GM12878 (cell line): ENCODE results near the gene VPS29. TPM values are rescaled to one million over a fixed set of nuclear protein-coding genes. Genes with fewer than 3 reads are reported as not detected.

Source experiments
- ATAC-seq: fragments of 200-7000 bp; cut with Tn5 transposase; 3 replicates; pipeline ENCODE4 v1.9.1; 2020; ENCODE audit warnings: mild to moderate bottlenecking, moderate library complexity
- BruUV-seq: library from RNA; stranded (reverse); fragments of 400-500 nt; replicated peaks from 2 replicates; lab custom pipeline; 2021; lab: Mats Ljungman, UMichigan
- CTCF ChIA-PET: fragments of 300-600 bp; sonication (Branson Sonifier 250); formaldehyde crosslinking; extraction: SDS; loops from one replicate; lab custom pipeline; 2021; ENCODE audit warnings: inconsistent platforms; lab: Yijun Ruan, JAX
- POLR2A ChIA-PET: fragments of 350-600 bp; formaldehyde crosslinking; extraction: SDS; loops from one replicate; lab custom pipeline; 2021; ENCODE audit warnings: inconsistent platforms; lab: Charles Lee
- RAD21 ChIA-PET: fragments of 300-600 bp; sonication (Branson Sonifier 250); formaldehyde crosslinking; loops from one replicate; lab custom pipeline; 2023; ENCODE audit warnings: antibody characterized with exemption; ENCODE audit not compliant: unreplicated experiment; lab: Charles Lee
- SMC1A ChIA-PET: fragments of 300-600 bp; sonication (Branson Sonifier 250); formaldehyde crosslinking; loops from one replicate; lab custom pipeline; 2023; ENCODE audit not compliant: unreplicated experiment, uncharacterized antibody; lab: Charles Lee
- DNase-seq: peaks from one replicate; pipeline ENCODE4 v3.0.0-alpha.2; 2011; ENCODE audit warnings: low read depth, low spot score
- FAIRE-seq: peaks from 3 replicates; lab custom pipeline; 2011; peaks lifted over from hg19 to GRCh38; lab: Jason Lieb, UNC
- H2AFZ ChIP-seq: 2 replicates; pipeline ENCODE4 v1.6.0; 2011; ENCODE audit warnings: low read depth, low read length, control low read depth; ENCODE audit not compliant: control insufficient read depth
- H3K27ac ChIP-seq: 2 replicates; pipeline ENCODE4 v1.5.1; 2011; ENCODE audit warnings: control low read depth; ENCODE audit not compliant: control insufficient read depth, insufficient read depth
- H3K27me3 ChIP-seq, 2 experiments: replicated peaks in 1 of 2; 2 replicates each; pipeline versions ENCODE4 v1.6.0 to v1.6.1; 2011; ENCODE audit warnings: low read length in 1 of 2; ENCODE audit not compliant: control insufficient read depth in 2 of 2, insufficient read depth in 2 of 2
- H3K36me3 ChIP-seq, 2 experiments: 2 replicates each; pipeline ENCODE4 v1.5.1; 2011; ENCODE audit warnings: low read length in 1 of 2; ENCODE audit not compliant: control insufficient read depth in 2 of 2, insufficient read depth in 2 of 2
- H3K4me1 ChIP-seq: 2 replicates; pipeline ENCODE4 v1.6.1; 2011; ENCODE audit warnings: mild to moderate bottlenecking, low read length, moderate library complexity, mixed read lengths; ENCODE audit not compliant: control insufficient read depth, insufficient read depth
- H3K4me2 ChIP-seq: 2 replicates; pipeline ENCODE4 v1.6.0; 2011; ENCODE audit warnings: control low read depth; ENCODE audit not compliant: control insufficient read depth, insufficient read depth
- H3K4me3 ChIP-seq: fragments of 200-600 bp; sonication (generic); 2 replicates; pipeline ENCODE4 v1.5.1; 2016
- H3K79me2 ChIP-seq: 2 replicates; pipeline ENCODE4 v1.6.0; 2011; ENCODE audit warnings: low read length; ENCODE audit not compliant: control insufficient read depth, insufficient read depth
- H3K9ac ChIP-seq: 2 replicates; pipeline ENCODE4 v1.8.0; 2011; ENCODE audit warnings: low read length, control low read depth, mixed read lengths; ENCODE audit not compliant: control insufficient read depth, insufficient read depth
- H3K9me3 ChIP-seq: replicated peaks from 3 replicates; pipeline ENCODE4 v1.5.1; 2011; ENCODE audit warnings: mild to moderate bottlenecking, low read length; ENCODE audit not compliant: control insufficient read depth, insufficient read depth
- H4K20me1 ChIP-seq: 2 replicates; pipeline ENCODE4 v1.6.0; 2011; ENCODE audit not compliant: control insufficient read depth, insufficient read depth
- CBFB ChIP-seq: IDR thresholded peaks from 2 replicates; pipeline ENCODE4 v1.6.1; 2016; ENCODE audit warnings: antibody characterized with exemption, low read depth
- HCFC1 ChIP-seq: fragments of 150-350 bp; IDR thresholded peaks from 2 replicates; pipeline ENCODE4 v1.6.1; 2014; ENCODE audit warnings: low read length
- NBN ChIP-seq: fragments of 450-650 bp; IDR thresholded peaks from 2 replicates; pipeline ENCODE4 v1.6.1; 2016
- NFXL1 ChIP-seq: fragments of 450-650 bp; IDR thresholded peaks from 2 replicates; pipeline ENCODE4 v1.6.1; 2017; ENCODE audit warnings: antibody characterized with exemption, mild to moderate bottlenecking, borderline replicate concordance
- NKRF ChIP-seq: fragments of 450-650 bp; conservative IDR thresholded peaks from 2 replicates; pipeline ENCODE4 v1.6.1; 2017; ENCODE audit warnings: mild to moderate bottlenecking, moderate library complexity
- NRF1 ChIP-seq: conservative IDR thresholded peaks from 2 replicates; pipeline ENCODE4 v1.6.1; 2011; ENCODE audit warnings: mild to moderate bottlenecking, low read depth, low read length, improper control_type of control experiment
- RAD51 ChIP-seq: fragments of 450-650 bp; IDR thresholded peaks from 2 replicates; pipeline ENCODE4 v1.6.1; 2016; ENCODE audit warnings: moderate library complexity, mild to moderate bottlenecking, inconsistent platforms
- RCOR1 ChIP-seq: conservative IDR thresholded peaks from 2 replicates; pipeline ENCODE4 v1.6.1; 2012; ENCODE audit warnings: low read depth, low read length, improper control_type of control experiment
- RFX5 ChIP-seq: IDR thresholded peaks from 2 replicates; pipeline ENCODE4 v1.6.1; 2011; ENCODE audit warnings: low read depth, low read length, improper control_type of control experiment
- SKIL ChIP-seq: fragments of 450-650 bp; IDR thresholded peaks from 2 replicates; pipeline ENCODE4 v1.6.1; 2017; ENCODE audit warnings: mild to moderate bottlenecking, low read depth, inconsistent platforms; ENCODE audit not compliant: poor library complexity, severe bottlenecking
- ZNF207 ChIP-seq: fragments of 450-650 bp; IDR thresholded peaks from 2 replicates; pipeline ENCODE4 v1.6.1; 2014; ENCODE audit warnings: antibody characterized with exemption, mild to moderate bottlenecking, borderline replicate concordance
- WGBS: methylation state at CpG from one replicate; pipeline ENCODE4 v1.1.6; 2016; ENCODE audit warnings: low lambda C conversion rate; ENCODE audit not compliant: insufficient replicate concordance, insufficient coverage; ENCODE audit errors: missing lambda C conversion rate; 5-methylcytosine and 5-hydroxymethylcytosine counted together
- in situ Hi-C: fragments of 300-500 bp; cut with MboI; formaldehyde crosslinking; loops from 9 replicates; pipeline ENCODE4 v1.14.3; 2018; ENCODE audit warnings: mixed read lengths
- intact Hi-C: fragments of 100-400 bp; cut with micrococcal nuclease; formaldehyde crosslinking; loops from one replicate; pipeline ENCODE4 v1.14.2; 2022; ENCODE audit not compliant: unreplicated experiment
- polyA plus RNA-seq, 11 experiments: library from polyadenylated mRNA; depleted of rRNA in 4 of 11; unstranded in 6 of 11; stranded (reverse) in 5 of 11; fragments of >200 nt; fragmentation: Nextera tagmentation in 4 of 11; fragmentation: Illumina TruSeq in 1 of 11; extraction: Ambion mirVana in 4 of 11; extraction: Trizol in 1 of 11; gene quantifications; 1 replicate in 1 of 11; 2 replicates in 10 of 11; pipeline versions ENCODE4 v1.2.1 to v1.2.3, GENCODE V29; 2011 to 2016; ENCODE audit warnings: inconsistent platforms in 2 of 11, missing spikeins in 2 of 11, low read depth in 1 of 11
- total RNA-seq, 4 experiments: library from RNA; depleted of rRNA in 3 of 4; stranded (reverse); fragments of >200 nt in 3 of 4; fragmentation: Illumina TruSeq in 1 of 4; extraction: Trizol in 1 of 4; gene quantifications; 2 replicates each; pipeline versions ENCODE4 v1.2.1 to v1.2.3, GENCODE V29; 2013 to 2021

Gene VPS29
- total and polyA plus RNA-seq, 10 of the 15 experiments (the other 5 are each of a cell fraction or from before 2014, with no cell fraction given): 65.3 to 405 (median 206) TPM

DNA sequence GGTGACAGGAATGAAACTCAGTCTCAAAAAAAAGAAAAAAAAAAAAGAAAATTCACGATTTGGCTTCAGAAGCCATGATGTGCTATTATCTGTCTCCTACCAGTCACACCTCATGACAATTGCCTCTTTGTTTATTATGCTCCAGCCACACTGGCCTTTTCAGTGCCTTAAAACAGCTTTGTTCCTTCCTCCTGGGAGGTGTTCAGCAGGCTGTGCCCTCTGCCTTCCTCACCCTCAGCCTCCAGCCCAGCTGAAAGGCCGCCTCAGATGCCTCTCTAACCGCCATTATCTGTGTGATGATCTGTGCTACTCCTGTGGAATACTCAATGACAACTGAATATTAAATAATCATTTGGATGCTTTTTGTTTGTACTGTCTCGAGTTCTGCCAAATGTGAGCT is 43.2 kb downstream of the VPS29 start:
- Histone ChIP-seq H3K4me1 (peaks cover 17% of the 10 kb centered on the region), H3K27ac (no peak overlapping the region), H3K4me3 (no peak overlapping the region), H3K27me3 (no peaks in the 10 kb centered on the region), H3K79me2 (no peaks in the 10 kb centered on the region), H3K9me3 (no peaks in the 10 kb centered on the region), H2AFZ (no peak overlapping the region), H3K9ac (no peak overlapping the region), H4K20me1 (no peaks in the 10 kb centered on the region), H3K36me3 (peaks cover 0 to 2% of the 10 kb centered on the region in 2 experiments; a peak in 3 of 4 replicates), H3K4me2 (no peak overlapping the region)
- DNase-seq (no peak), ATAC-seq (no peak), FAIRE-seq (no peak)
- ChIA-PET RAD21 (interaction anchor here (1.2 to 1.6 kb wide), 3 partner anchors 9 to 141 kb away, joined by 3 to 5 read pairs (median 5); partner anchors contain the start of genes FAM216A and GPN3), SMC1A (interaction anchor here (0.9 to 3.1 kb wide), 9 partner anchors 9 to 141 kb away, joined by 3 to 14 read pairs (median 4); partner anchors contain the start of genes ARPC3, FAM216A and GPN3), POLR2A (interaction anchor here (0.8 to 5.0 kb wide), 4 partner anchors 9 to 45 kb away, joined by 3 to 43 read pairs (median 4); partner anchors contain the start of genes FAM216A and GPN3), CTCF (interaction anchor here (1.5 to 4.5 kb wide), 3 partner anchors 9 to 143 kb away, joined by 4 to 52 read pairs (median 42); partner anchors contain the start of genes ARPC3, FAM216A and GPN3)
- intact Hi-C loops (no loop called here), in situ Hi-C loops (no loop called here)
- no TSS peak for BruUV-seq
- no peak for TF ChIP-seq NBN
- 95% methylated on average over 4 of the region's 4 CpGs for WGBS

DNA sequence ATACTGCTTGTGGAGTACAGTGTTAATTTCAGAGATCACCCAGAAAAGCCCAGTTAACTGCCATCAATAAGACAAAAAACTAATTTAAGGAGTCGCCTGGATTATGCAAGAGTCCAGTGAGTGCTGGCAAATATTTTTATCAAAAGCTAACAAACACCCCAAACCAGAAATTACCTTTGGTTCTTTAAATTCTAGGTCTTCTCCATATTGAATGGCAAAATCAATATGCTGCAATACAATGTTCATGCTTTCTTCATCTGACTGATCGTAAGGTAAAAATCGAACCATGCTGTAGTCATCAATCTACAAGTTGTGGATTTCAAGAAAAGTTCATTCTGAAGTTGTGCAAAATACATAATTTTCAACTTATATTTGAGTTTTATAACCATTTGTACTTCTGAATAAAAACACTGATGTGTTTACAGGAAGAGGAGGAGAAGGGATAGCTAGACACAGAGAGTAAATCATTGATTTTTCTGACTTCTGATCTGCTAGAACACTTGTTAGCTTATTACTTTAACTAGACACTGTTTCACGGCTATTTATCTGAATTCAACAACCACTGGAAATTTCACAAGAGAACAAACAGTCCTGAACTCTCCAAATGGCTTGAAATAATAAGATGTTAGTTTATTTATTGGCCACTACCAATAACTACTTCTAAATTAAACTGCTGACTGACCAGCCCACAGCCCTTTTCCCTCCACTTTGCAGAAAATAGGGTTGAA is 48.2 kb downstream of the VPS29 start:
- Histone ChIP-seq H3K9me3 (no peaks in the 10 kb centered on the region; the same call in 2 of the 3 replicates), H4K20me1 (no peaks in the 10 kb centered on the region), H3K4me2 (no peak overlapping the region), H3K4me1 (peaks cover 21% of the 10 kb centered on the region), H3K36me3 (peaks cover 3 to 7% of the 10 kb centered on the region in 2 experiments), H3K27ac (no peak overlapping the region), H3K79me2 (peaks cover 14% of the 10 kb centered on the region), H3K4me3 (no peak overlapping the region), H3K9ac (no peak overlapping the region), H2AFZ (no peak overlapping the region), H3K27me3 (no peaks in the 10 kb centered on the region)
- ChIA-PET POLR2A (interaction anchor here (0.6 to 1.8 kb wide), 3 partner anchors 15 to 34 kb away, joined by 4 to 14 read pairs (median 4); partner anchors contain the start of genes FAM216A and GPN3), SMC1A (interaction anchor here (0.6 to 8.0 kb wide), 7 partner anchors 14 to 149 kb away, joined by 3 to 152 read pairs (median 3); partner anchors contain the start of genes FAM216A and GPN3), RAD21 (interaction anchor here (0.5 to 10.2 kb wide), 5 partner anchors 15 to 429 kb away, joined by 3 to 180 read pairs (median 5); partner anchors contain the start of genes FAM216A, GPN3 and TCTN1), CTCF (interaction anchor here (0.9 to 10.9 kb wide), 7 partner anchors 15 to 148 kb away, joined by 3 to 237 read pairs (median 9); partner anchors contain the start of genes FAM216A, GPN3 and VPS29)
- FAIRE-seq: no peak
- no peak for DNase-seq
- no TSS peak for BruUV-seq
- intact Hi-C loops: loop anchor here (5.0 kb wide), 1 partner anchor 434 kb away; no protein-coding TSS in a partner anchor
- in situ Hi-C loops: no loop called here
- WGBS: 86% methylated on average over 4 of the region's 4 CpGs
- no peak for ATAC-seq
- TF ChIP-seq RAD51 (no peak), SKIL (no peak), HCFC1 (no peak), RFX5 (no peak), RCOR1 (no peak), CBFB (no peak), NKRF (no peak), NFXL1 (no peak), NRF1 (no peak), ZNF207 (no peak)
